ENCODE measurements around the gene APLP2.
"Not testable (repeated sequence)": the region's sequence is repeated elsewhere in the genome, so short reads cannot be mapped to it uniquely, and the experiment has no call there.

The APLP2 gene

GRCh38 chr11:130087294-130087926, 17.7 kb downstream of the APLP2 start:
- no peak overlapping the region for H3K4me3 ChIP-seq (ENCODE audit: low read depth, low read length)
- DNase-seq (ENCODE audit: low read depth): no peak
- TF ChIP-seq CTCF (IDR thresholded peaks at IDR 0.05; ENCODE audit: low read depth, low read length) (no peak), MAX (IDR thresholded peaks at IDR 0.05; ENCODE audit: low read depth, low read length) (no peak), POLR2A (IDR thresholded peaks at IDR 0.05; ENCODE audit: extremely low read depth, insufficient read length) (no peak)

- no peak for TF ChIP-seq CTCF (IDR thresholded peaks at IDR 0.05; ENCODE audit: low read depth, low read length)
- TF ChIP-seq MYC (IDR thresholded peaks at IDR 0.05; ENCODE audit: low read depth, low read length): no peak
- TF ChIP-seq POLR2A (IDR thresholded peaks at IDR 0.05; ENCODE audit: extremely low read depth, insufficient read length): no peak
- no peak for TF ChIP-seq MAX (IDR thresholded peaks at IDR 0.05; ENCODE audit: low read depth, low read length)
- DNase-seq (ENCODE audit: low read depth): no peak
- no peak overlapping the region for H3K4me3 ChIP-seq (ENCODE audit: low read depth, low read length)
Measured at GRCh38 chr11:130088217-130088616, 18.5 kb downstream of the APLP2 start.

- no peak for TF ChIP-seq MAX (IDR thresholded peaks at IDR 0.05; ENCODE audit: low read depth, low read length)
- H3K4me3 ChIP-seq (ENCODE audit: low read depth, low read length): no peak overlapping the region
- no peak for DNase-seq (ENCODE audit: low read depth)
Measured at GRCh38 chr11:130088919-130089673, 19.4 kb downstream of the APLP2 start.

- TF ChIP-seq MAX (IDR thresholded peaks at IDR 0.05; ENCODE audit: low read depth, low read length): no peak
- TF ChIP-seq MYC (IDR thresholded peaks at IDR 0.05; ENCODE audit: low read depth, low read length): no peak
- TF ChIP-seq POLR2A (IDR thresholded peaks at IDR 0.05; ENCODE audit: extremely low read depth, insufficient read length): no peak
- no peak for TF ChIP-seq CTCF (IDR thresholded peaks at IDR 0.05; ENCODE audit: low read depth, low read length)
- H3K4me3 ChIP-seq (ENCODE audit: low read depth, low read length): no peak overlapping the region
- no peak for DNase-seq (ENCODE audit: low read depth)
Measured at GRCh38 chr11:130089674-130090073, 20.0 kb downstream of the APLP2 start.

GRCh38 chr11:130090517-130090916, 20.8 kb downstream of the APLP2 start:
- H3K4me3 ChIP-seq (ENCODE audit: low read depth, low read length); DNase-seq (ENCODE audit: low read depth): not testable (repeated sequence)

- DNase-seq (ENCODE audit: low read depth); H3K4me3 ChIP-seq (ENCODE audit: low read depth, low read length): not testable (repeated sequence)
Measured at GRCh38 chr11:130091169-130091568, 21.5 kb downstream of the APLP2 start.

- TF ChIP-seq MYC (IDR thresholded peaks at IDR 0.05; ENCODE audit: low read depth, low read length): no peak
- no peak for TF ChIP-seq CTCF (IDR thresholded peaks at IDR 0.05; ENCODE audit: low read depth, low read length)
- no peak for TF ChIP-seq MAX (IDR thresholded peaks at IDR 0.05; ENCODE audit: low read depth, low read length)
- no peak for TF ChIP-seq POLR2A (IDR thresholded peaks at IDR 0.05; ENCODE audit: extremely low read depth, insufficient read length)
- peak; percentile 29 for DNase-seq (ENCODE audit: low read depth)
Measured at GRCh38 chr11:130092661-130093060, 23.0 kb downstream of the APLP2 start.

More at GRCh38 chr11:130092661-130093060, 23.0 kb downstream of the APLP2 start:
- no peak overlapping the region for H3K4me3 ChIP-seq (ENCODE audit: low read depth, low read length)
